ENCODE measurements around the gene PAFAH2.
"Not testable (repeated sequence)": the region's sequence is repeated elsewhere in the genome, so short reads cannot be mapped to it uniquely, and the experiment has no call there.

Gene PAFAH2

DNA sequence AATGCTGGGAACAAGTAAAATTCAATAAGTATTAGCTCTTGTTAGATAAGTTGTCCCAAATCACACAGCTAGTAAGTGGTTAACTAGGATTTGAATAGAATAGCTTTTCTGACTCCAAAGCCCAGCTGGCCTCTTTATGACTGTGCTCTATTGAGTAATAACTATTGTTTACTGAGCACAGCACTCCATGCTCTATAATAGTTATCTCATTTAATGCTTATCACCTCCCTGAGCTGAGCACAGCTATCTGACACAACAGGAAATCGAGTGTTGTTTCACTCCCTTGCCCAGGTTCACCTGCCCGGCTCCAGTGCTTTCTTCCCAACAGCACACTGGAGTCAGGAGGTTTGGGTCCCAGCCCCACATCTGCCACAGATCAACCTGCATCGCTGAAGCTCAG lies 52.9 kb downstream of the PAFAH2 start:
- no peaks in the 10 kb centered on the region for H3K9me3 ChIP-seq (ENCODE audit: insufficient read depth, low read length)
- no peaks in the 10 kb centered on the region for H3K4me1 ChIP-seq (ENCODE audit: low read length)
- no peak overlapping the region for H3K4me2 ChIP-seq (ENCODE audit: low read length)
- H2AFZ ChIP-seq (ENCODE audit: low read depth, low read length), result no peak overlapping the region
- no peaks in the 10 kb centered on the region for H3K36me3 ChIP-seq (replicated peaks; ENCODE audit: low read depth, low read length)
- no peak overlapping the region for H3K9ac ChIP-seq (ENCODE audit: low read length)
- H4K20me1 ChIP-seq (ENCODE audit: insufficient read depth, low read length), result no peaks in the 10 kb centered on the region
- H3K27ac ChIP-seq (ENCODE audit: low read length), result no peak overlapping the region
- TF ChIP-seq EZH2phosphoT487 (IDR thresholded peaks at IDR 0.05; ENCODE audit: low read depth), result no peak
- no peak for TF ChIP-seq CTCF (IDR thresholded peaks at IDR 0.05; ENCODE audit: low read depth, low read length)
- H3K4me3 ChIP-seq (ENCODE audit: low read length), result no peak overlapping the region
- H3K27me3 ChIP-seq (ENCODE audit: low read depth, low read length), result no peaks in the 10 kb centered on the region
- H3K79me2 ChIP-seq (ENCODE audit: low read length), result no peaks in the 10 kb centered on the region

- not testable (repeated sequence) for H3K4me2 ChIP-seq (ENCODE audit: low read length); H2AFZ ChIP-seq (ENCODE audit: low read depth, low read length); H3K9me3 ChIP-seq (ENCODE audit: insufficient read depth, low read length); H4K20me1 ChIP-seq (ENCODE audit: insufficient read depth, low read length); H3K9ac ChIP-seq (ENCODE audit: low read length); H3K79me2 ChIP-seq (ENCODE audit: low read length); H3K27ac ChIP-seq (ENCODE audit: low read length); H3K4me1 ChIP-seq (ENCODE audit: low read length); H3K27me3 ChIP-seq (ENCODE audit: low read depth, low read length); H3K4me3 ChIP-seq (ENCODE audit: low read length); H3K36me3 ChIP-seq (replicated peaks; ENCODE audit: low read depth, low read length)
Observed at GRCh38 chr1:25943511-25943910, 54.4 kb downstream of the PAFAH2 start.

GRCh38 chr1:25936947-25937346 lies 60.9 kb downstream of the PAFAH2 start:
- H3K4me3 ChIP-seq (ENCODE audit: low read length), result no peak overlapping the region
- no peak overlapping the region for H3K9ac ChIP-seq (ENCODE audit: low read length)
- TF ChIP-seq EZH2phosphoT487 (IDR thresholded peaks at IDR 0.05; ENCODE audit: low read depth) (no peak), CTCF (IDR thresholded peaks at IDR 0.05; ENCODE audit: low read depth, low read length) (no peak)
- no peak overlapping the region for H2AFZ ChIP-seq (ENCODE audit: low read depth, low read length)
- no peaks in the 10 kb centered on the region for H3K9me3 ChIP-seq (ENCODE audit: insufficient read depth, low read length)
- no peaks in the 10 kb centered on the region for H3K4me1 ChIP-seq (ENCODE audit: low read length)
- H3K27me3 ChIP-seq (ENCODE audit: low read depth, low read length), result no peaks in the 10 kb centered on the region
- H4K20me1 ChIP-seq (ENCODE audit: insufficient read depth, low read length), result no peaks in the 10 kb centered on the region
- H3K79me2 ChIP-seq (ENCODE audit: low read length), result no peaks in the 10 kb centered on the region
- H3K36me3 ChIP-seq (replicated peaks; ENCODE audit: low read depth, low read length), result no peaks in the 10 kb centered on the region
- no peak overlapping the region for H3K4me2 ChIP-seq (ENCODE audit: low read length)
- no peak overlapping the region for H3K27ac ChIP-seq (ENCODE audit: low read length)

DNA sequence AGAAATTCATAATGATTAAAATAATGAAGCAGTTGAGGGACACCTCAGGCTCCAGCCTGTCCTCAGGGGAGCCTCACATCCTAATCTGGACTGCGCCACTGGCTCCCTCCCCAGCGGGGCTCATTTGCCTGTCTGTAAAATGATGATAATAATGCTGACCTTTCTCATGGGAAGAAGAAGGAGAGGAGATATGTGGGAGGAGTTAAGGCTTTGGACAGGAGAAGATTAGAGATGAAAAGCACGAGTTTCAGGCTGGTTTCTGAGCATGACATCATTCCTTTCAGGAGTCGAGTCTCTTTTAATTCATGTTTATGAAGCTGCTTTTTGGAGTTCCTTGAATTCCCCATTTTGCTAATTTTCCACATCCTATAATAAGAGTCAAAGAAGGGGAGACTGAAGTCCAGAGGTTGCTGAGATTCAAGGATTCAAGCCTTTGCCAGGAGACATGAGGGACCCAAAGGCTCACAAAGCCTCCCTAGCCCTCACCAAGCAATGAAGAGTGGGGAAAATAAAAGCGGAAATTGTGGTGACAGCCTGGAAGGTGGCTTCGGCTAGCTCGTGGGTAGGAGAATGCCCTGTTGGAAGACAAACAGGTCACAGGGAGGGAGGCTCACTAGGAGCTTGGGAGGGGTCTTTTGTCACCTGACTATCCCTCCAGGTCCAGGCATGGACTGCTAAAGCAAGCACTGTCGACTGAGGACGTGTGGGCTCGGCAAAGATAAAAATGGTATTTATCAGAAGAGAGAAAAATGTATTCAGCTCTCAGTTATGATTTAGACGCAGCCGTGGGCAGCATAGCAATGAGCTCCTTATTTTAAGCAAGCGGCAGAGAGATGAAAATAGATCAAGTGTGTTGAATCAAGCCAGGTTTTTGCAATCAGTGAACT lies 64.1 kb downstream of the PAFAH2 start:
- Histone ChIP-seq H3K4me3 (ENCODE audit: low read length) (no peak overlapping the region), H3K9ac (ENCODE audit: low read length) (no peak overlapping the region), H3K27ac (ENCODE audit: low read length) (no peak overlapping the region), H2AFZ (ENCODE audit: low read depth, low read length) (no peak overlapping the region), H3K27me3 (ENCODE audit: low read depth, low read length) (no peaks in the 10 kb centered on the region), H3K36me3 (replicated peaks; ENCODE audit: low read depth, low read length) (no peaks in the 10 kb centered on the region), H3K4me2 (ENCODE audit: low read length) (no peak overlapping the region), H4K20me1 (ENCODE audit: insufficient read depth, low read length) (no peaks in the 10 kb centered on the region), H3K4me1 (ENCODE audit: low read length) (no peaks in the 10 kb centered on the region), H3K9me3 (ENCODE audit: insufficient read depth, low read length) (no peaks in the 10 kb centered on the region), H3K79me2 (ENCODE audit: low read length) (no peaks in the 10 kb centered on the region)
- no peak for TF ChIP-seq EZH2phosphoT487 (IDR thresholded peaks at IDR 0.05; ENCODE audit: low read depth)
- no peak for TF ChIP-seq CTCF (IDR thresholded peaks at IDR 0.05; ENCODE audit: low read depth, low read length)

GRCh38 chr1:25932811-25933400 lies 65.0 kb downstream of the PAFAH2 start:
- H3K79me2 ChIP-seq (ENCODE audit: low read length); H4K20me1 ChIP-seq (ENCODE audit: insufficient read depth, low read length); H3K27me3 ChIP-seq (ENCODE audit: low read depth, low read length); H3K9me3 ChIP-seq (ENCODE audit: insufficient read depth, low read length); H3K4me3 ChIP-seq (ENCODE audit: low read length); H3K4me1 ChIP-seq (ENCODE audit: low read length); H3K27ac ChIP-seq (ENCODE audit: low read length); H3K4me2 ChIP-seq (ENCODE audit: low read length); H3K9ac ChIP-seq (ENCODE audit: low read length); H2AFZ ChIP-seq (ENCODE audit: low read depth, low read length); H3K36me3 ChIP-seq (replicated peaks; ENCODE audit: low read depth, low read length): not testable (repeated sequence)
